ENCODE measurements around the gene LGALS12. TPM values are rescaled to one million over a fixed set of nuclear protein-coding genes. Genes with fewer than 3 reads are reported as not detected.

LGALS12 gene
- total and polyA plus RNA-seq, 12 donors, result 0.11 to 15.5 (median 0.41) TPM; not detected in 1

DNA sequence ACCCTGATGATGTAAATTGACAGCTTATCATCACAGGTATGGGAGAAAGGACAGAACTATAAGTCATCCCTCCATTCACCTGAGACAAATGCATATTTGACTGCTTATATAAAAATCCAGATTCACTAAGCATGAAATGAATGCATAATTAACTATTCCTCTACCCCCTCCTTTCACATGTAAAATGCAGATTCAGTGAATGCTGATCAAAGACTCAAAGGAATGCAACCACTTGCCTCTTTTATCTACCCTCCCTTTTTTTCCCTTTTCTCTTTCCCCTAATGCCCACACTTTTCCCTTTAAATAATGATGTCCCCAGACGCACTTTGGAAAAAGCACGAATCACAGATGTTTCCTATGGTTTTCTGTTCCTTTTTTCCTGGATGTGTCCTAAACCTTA, 26.2 kb downstream of the LGALS12 start:
- peaks cover 0 to 17% of the 10 kb centered on the region in 2 donors for H3K4me1 ChIP-seq (replicated peaks in 1 of 2)
- no peak for TF ChIP-seq POLR2A (IDR thresholded peaks at IDR 0.05)
- TF ChIP-seq, protein P1, sequence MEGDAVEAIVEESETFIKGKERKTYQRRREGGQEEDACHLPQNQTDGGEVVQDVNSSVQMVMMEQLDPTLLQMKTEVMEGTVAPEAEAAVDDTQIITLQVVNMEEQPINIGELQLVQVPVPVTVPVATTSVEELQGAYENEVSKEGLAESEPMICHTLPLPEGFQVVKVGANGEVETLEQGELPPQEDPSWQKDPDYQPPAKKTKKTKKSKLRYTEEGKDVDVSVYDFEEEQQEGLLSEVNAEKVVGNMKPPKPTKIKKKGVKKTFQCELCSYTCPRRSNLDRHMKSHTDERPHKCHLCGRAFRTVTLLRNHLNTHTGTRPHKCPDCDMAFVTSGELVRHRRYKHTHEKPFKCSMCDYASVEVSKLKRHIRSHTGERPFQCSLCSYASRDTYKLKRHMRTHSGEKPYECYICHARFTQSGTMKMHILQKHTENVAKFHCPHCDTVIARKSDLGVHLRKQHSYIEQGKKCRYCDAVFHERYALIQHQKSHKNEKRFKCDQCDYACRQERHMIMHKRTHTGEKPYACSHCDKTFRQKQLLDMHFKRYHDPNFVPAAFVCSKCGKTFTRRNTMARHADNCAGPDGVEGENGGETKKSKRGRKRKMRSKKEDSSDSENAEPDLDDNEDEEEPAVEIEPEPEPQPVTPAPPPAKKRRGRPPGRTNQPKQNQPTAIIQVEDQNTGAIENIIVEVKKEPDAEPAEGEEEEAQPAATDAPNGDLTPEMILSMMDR (IDR thresholded peaks at IDR 0.05), result no peak
- WGBS, 4 donors, result 58 to 73% (median 67%) methylated on average over 2 of the region's 2 CpGs
- no peaks in the 10 kb centered on the region for H3K36me3 ChIP-seq (replicated peaks in 1 of 2)
- intact Hi-C loops (cut with DNase I), result no loop called here
- DNase-seq, result no peak
- no peak overlapping the region for H3K27ac ChIP-seq
- H3K27me3 ChIP-seq, result no peaks in the 10 kb centered on the region
- H3K4me3 ChIP-seq, result no peak overlapping the region
- H3K9me3 ChIP-seq (replicated peaks in 1 of 3), result no peaks in the 10 kb centered on the region

DNA sequence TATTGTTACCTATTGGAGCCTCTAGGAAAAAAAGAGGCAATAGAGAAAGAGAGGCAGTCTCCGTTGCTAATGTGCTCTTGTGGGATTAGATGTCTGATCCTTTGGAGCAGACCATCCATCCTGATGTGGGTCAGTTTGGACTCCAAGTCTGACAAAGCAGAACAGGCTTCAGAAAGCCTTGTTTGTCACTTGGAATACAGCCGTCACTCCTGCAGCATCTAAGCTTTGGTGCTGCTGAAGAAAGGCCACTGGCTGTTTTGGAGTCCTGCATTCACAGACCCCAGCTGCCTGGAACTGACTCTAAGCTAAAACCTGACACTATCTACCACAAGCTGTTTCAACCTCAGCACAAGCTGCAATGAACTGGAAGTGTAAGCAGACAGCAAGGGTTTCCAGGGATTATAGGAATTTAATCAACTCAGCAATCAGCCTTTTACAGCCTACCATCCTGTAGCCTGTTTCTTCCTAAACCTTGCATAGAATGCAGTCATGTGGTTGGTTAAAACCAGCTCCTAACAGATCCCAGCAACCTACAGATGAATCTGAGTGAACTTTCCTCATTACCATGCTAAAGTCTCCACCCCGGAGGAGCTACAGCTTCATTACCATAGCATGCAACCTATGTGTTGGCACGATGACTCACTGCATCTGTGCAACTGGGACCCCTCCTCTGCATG, 27.1 kb downstream of the LGALS12 start:
- TF ChIP-seq, protein P1 (IDR thresholded peaks at IDR 0.05), result no peak
- TF ChIP-seq POLR2A (IDR thresholded peaks at IDR 0.05), result no peak
- no peaks in the 10 kb centered on the region for H3K9me3 ChIP-seq (replicated peaks in 1 of 3)
- no peak for DNase-seq
- 55 to 83% (median 78%) methylated on average over 4 of the region's 4 CpGs for WGBS, 4 donors
- no peaks in the 10 kb centered on the region for H3K27me3 ChIP-seq
- peaks cover 0 to 25% of the 10 kb centered on the region in 2 donors for H3K4me1 ChIP-seq (replicated peaks in 1 of 2)
- H3K4me3 ChIP-seq, result no peak overlapping the region
- H3K36me3 ChIP-seq (replicated peaks in 1 of 2), result no peaks in the 10 kb centered on the region
- no peak overlapping the region for H3K27ac ChIP-seq
- intact Hi-C loops (cut with DNase I), result no loop called here

DNA sequence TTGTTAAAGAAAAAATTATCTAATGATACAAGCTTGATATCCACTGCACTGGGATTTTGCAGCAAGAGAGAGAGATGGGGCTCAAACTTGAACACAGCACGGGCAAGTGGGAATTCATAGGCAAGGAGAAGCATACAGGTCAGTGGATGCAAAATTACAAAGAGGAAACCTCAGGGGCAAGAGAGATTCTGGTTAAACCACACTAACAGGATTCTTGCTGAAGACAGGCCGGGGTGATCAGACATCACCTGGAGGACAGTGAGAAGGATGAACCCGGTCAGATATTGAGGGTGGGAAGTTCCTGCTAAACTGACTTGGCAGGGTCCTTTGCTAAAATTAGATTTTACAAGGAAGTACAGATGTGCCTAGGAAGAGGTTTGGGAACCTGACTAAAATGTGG, 28.2 kb downstream of the LGALS12 start:
- intact Hi-C loops (cut with DNase I), result no loop called here
- TF ChIP-seq, protein P1 (IDR thresholded peaks at IDR 0.05), result no peak
- no peak for TF ChIP-seq POLR2A (IDR thresholded peaks at IDR 0.05)
- Histone ChIP-seq H3K27ac (no peak overlapping the region), H3K36me3 (replicated peaks in 1 of 2) (no peaks in the 10 kb centered on the region), H3K27me3 (no peaks in the 10 kb centered on the region), H3K4me1 (replicated peaks in 1 of 2) (peaks cover 0 to 30% of the 10 kb centered on the region in 2 donors), H3K4me3 (no peak overlapping the region), H3K9me3 (replicated peaks in 1 of 3) (no peaks in the 10 kb centered on the region)
- no peak for DNase-seq
- 71 to 81% (median 80%) methylated on average over 3 of the region's 3 CpGs for WGBS, 4 donors

DNA sequence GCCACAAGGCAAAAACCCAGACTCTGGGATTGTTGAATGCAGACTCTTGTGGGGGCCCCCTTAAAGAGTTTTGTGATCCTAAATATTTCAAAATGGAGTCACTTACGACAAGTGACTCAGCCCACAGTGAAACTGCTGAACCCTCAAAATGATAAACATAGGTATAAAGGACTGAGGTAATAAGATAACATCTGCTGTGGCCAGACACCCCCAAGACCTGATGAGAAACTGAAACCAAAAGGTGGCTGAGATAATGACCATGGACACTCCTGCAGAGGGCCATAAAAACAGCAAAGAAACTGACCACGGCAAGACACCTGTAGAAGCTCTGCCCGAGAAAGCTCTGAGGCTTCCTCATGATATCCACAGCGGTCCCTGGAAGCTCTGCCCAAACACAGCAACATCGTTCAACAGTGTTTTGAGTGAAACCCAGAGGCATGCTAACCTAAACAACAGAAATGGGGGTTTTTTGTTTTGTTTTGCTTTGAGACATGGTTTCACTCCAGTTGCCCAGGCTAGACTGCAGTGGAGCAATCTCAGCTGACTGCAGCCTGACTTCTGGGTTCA, 29.1 kb downstream of the LGALS12 start:
- TF ChIP-seq, protein P1 (IDR thresholded peaks at IDR 0.05), result no peak
- TF ChIP-seq POLR2A (IDR thresholded peaks at IDR 0.05), result no peak
- WGBS, 4 donors, result 93 to 94% (median 94%) methylated on average over 5 of the region's 5 CpGs
- Histone ChIP-seq H3K36me3 (replicated peaks in 1 of 2) (no peaks in the 10 kb centered on the region), H3K9me3 (replicated peaks in 1 of 3) (no peaks in the 10 kb centered on the region), H3K27me3 (no peaks in the 10 kb centered on the region), H3K4me3 (no peak overlapping the region), H3K4me1 (replicated peaks in 1 of 2) (peaks cover 0 to 30% of the 10 kb centered on the region in 2 donors), H3K27ac (no peak overlapping the region)
- DNase-seq, result no peak
- intact Hi-C loops (cut with DNase I), result no loop called here
